ENCODE data around the gene ELMO1.

Gene ELMO1

GRCh38 chr7:37448636-37449361 lies at the start of gene ELMO1:
Gene ELMO1, minus strand, starts transcription at chr7:37448864. Its CDS starts 106,174 bp downstream, at chr7:37342690.
- DNase-seq = peak; percentile 21

- no peak for DNase-seq
Observed at GRCh38 chr7:37497576-37497975, 48.9 kb upstream of the ELMO1 start.

- DNase-seq = no peak
Observed at GRCh38 chr7:37495574-37496184, 47.0 kb upstream of the ELMO1 start.

- DNase-seq = no peak
Observed at GRCh38 chr7:37494926-37495325, 46.3 kb upstream of the ELMO1 start.

- DNase-seq = no peak
Observed at GRCh38 chr7:37493810-37494209, 45.1 kb upstream of the ELMO1 start.

- DNase-seq = no peak
Observed at GRCh38 chr7:37493123-37493522, 44.5 kb upstream of the ELMO1 start.

- DNase-seq = no peak
Observed at GRCh38 chr7:37491919-37492694, 43.4 kb upstream of the ELMO1 start.

GRCh38 chr7:37489703-37490102 lies 41.0 kb upstream of the ELMO1 start:
- no peak for DNase-seq

GRCh38 chr7:37488163-37488764 lies 39.6 kb upstream of the ELMO1 start:
- DNase-seq = no peak

- no peak for DNase-seq
Observed at GRCh38 chr7:37484426-37485073, 35.9 kb upstream of the ELMO1 start.

GRCh38 chr7:37483627-37484026 lies 35.0 kb upstream of the ELMO1 start:
- no peak for DNase-seq

GRCh38 chr7:37482953-37483352 lies 34.3 kb upstream of the ELMO1 start:
- no peak for DNase-seq

- DNase-seq = no peak
Observed at GRCh38 chr7:37482505-37482904, 33.8 kb upstream of the ELMO1 start.

GRCh38 chr7:37481722-37482288 lies 33.1 kb upstream of the ELMO1 start:
- DNase-seq = no peak

- DNase-seq = no peak
Observed at GRCh38 chr7:37481154-37481553, 32.5 kb upstream of the ELMO1 start.

- no peak for DNase-seq
Observed at GRCh38 chr7:37480041-37481031, 31.7 kb upstream of the ELMO1 start.

- DNase-seq = no peak
Observed at GRCh38 chr7:37476881-37477450, 28.3 kb upstream of the ELMO1 start.

GRCh38 chr7:37476428-37476827 lies 27.8 kb upstream of the ELMO1 start:
- no peak for DNase-seq

GRCh38 chr7:37475646-37476045 lies 27.0 kb upstream of the ELMO1 start:
- DNase-seq = no peak

GRCh38 chr7:37471619-37472018 lies 23.0 kb upstream of the ELMO1 start:
- DNase-seq = no peak

- no peak for DNase-seq
Observed at GRCh38 chr7:37467002-37467401, 18.3 kb upstream of the ELMO1 start.
